OCI-LY1 (cell line): ENCODE results near the gene ASXL2.

Experiments
- H2AFZ ChIP-seq: fragments of 200-600 bp; sonication (generic), shearing (Covaris generic); 2 replicates; pipeline ENCODE4 v1.6.0; 2014; ENCODE audit warnings: antibody characterized with exemption, mild to moderate bottlenecking, low read length
- H3F3A ChIP-seq: fragments of 200-600 bp; sonication (generic), shearing (Covaris generic); 2 replicates; pipeline ENCODE4 v1.6.0; 2014; ENCODE audit warnings: mild to moderate bottlenecking, antibody characterized with exemption, low read length, moderate library complexity; ENCODE audit not compliant: insufficient read depth
- H3K27ac ChIP-seq: fragments of 200-600 bp; sonication (generic); 2 replicates; pipeline ENCODE4 v1.5.1; 2014; ENCODE audit warnings: low read length, mixed run types, mild to moderate bottlenecking, low read depth; ENCODE audit not compliant: poor library complexity, severe bottlenecking
- H3K27me3 ChIP-seq: fragments of 200-600 bp; sonication (generic); 2 replicates; pipeline ENCODE4 v1.6.0; 2014; ENCODE audit warnings: antibody characterized with exemption, mild to moderate bottlenecking, low read length, moderate library complexity; ENCODE audit not compliant: insufficient read depth
- H3K36me3 ChIP-seq: fragments of 200-600 bp; sonication (generic); 2 replicates; pipeline ENCODE4 v1.6.1; 2014; ENCODE audit warnings: mild to moderate bottlenecking, antibody characterized with exemption, low read length, moderate library complexity, mixed read lengths; ENCODE audit not compliant: insufficient read depth
- H3K4me1 ChIP-seq: fragments of 200-600 bp; sonication (generic); 2 replicates; pipeline ENCODE4 v1.5.1; 2014; ENCODE audit warnings: mild to moderate bottlenecking, low read length, moderate library complexity; ENCODE audit not compliant: insufficient read depth, severe bottlenecking
- H3K4me2 ChIP-seq: fragments of 200-600 bp; sonication (generic), shearing (Covaris generic); 2 replicates; pipeline ENCODE4 v1.6.1; 2014; ENCODE audit warnings: low read length
- H3K4me3 ChIP-seq: fragments of 200-600 bp; sonication (generic); 2 replicates; pipeline ENCODE4 v1.5.1; 2014; ENCODE audit warnings: low read length, low read depth, mild to moderate bottlenecking, mixed read lengths; ENCODE audit not compliant: poor library complexity, severe bottlenecking
- H3K79me2 ChIP-seq: fragments of 200-600 bp; shearing (Covaris generic); 2 replicates; pipeline ENCODE4 v1.6.1; 2016; ENCODE audit warnings: mixed run types, low read length, mixed read lengths; ENCODE audit not compliant: insufficient read depth
- H3K9ac ChIP-seq: fragments of 200-600 bp; sonication (generic), shearing (Covaris generic); 2 replicates; pipeline ENCODE4 v1.6.1; 2014; ENCODE audit warnings: mild to moderate bottlenecking, low read length, mixed read lengths
- H3K9me2 ChIP-seq: fragments of 200-600 bp; sonication (generic), shearing (Covaris generic); 2 replicates; pipeline ENCODE4 v1.6.1; 2014; ENCODE audit warnings: low read depth, mild to moderate bottlenecking, low read length, mixed read lengths
- H3K9me3 ChIP-seq: fragments of 200-600 bp; shearing (Covaris generic); 2 replicates; pipeline ENCODE4 v1.6.1; 2014; ENCODE audit warnings: low read length, mixed read lengths
- H4K20me1 ChIP-seq: fragments of 200-600 bp; sonication (generic), shearing (Covaris generic); 2 replicates; pipeline ENCODE4 v1.6.0; 2016; ENCODE audit warnings: mild to moderate bottlenecking, low read length; ENCODE audit not compliant: insufficient read depth
- CTCF ChIP-seq: fragments of 200-600 bp; sonication (generic), shearing (Covaris generic); IDR thresholded peaks from 2 replicates; pipeline ENCODE4 v1.5.1; 2017; ENCODE audit warnings: mild to moderate bottlenecking, antibody characterized with exemption, low read length, moderate library complexity, mixed read lengths
- EZH2 ChIP-seq: fragments of 200-600 bp; sonication (generic), shearing (Covaris generic); IDR thresholded peaks from 2 replicates; pipeline ENCODE4 v1.8.0; 2017; ENCODE audit warnings: borderline replicate concordance, mixed run types, mild to moderate bottlenecking, antibody characterized with exemption, low read length, moderate library complexity, mixed read lengths

Gene ASXL2

GRCh38 chr2:25738383-25739343 is 139.6 kb downstream of the ASXL2 start:
- TF ChIP-seq CTCF, result no peak
- no peak for TF ChIP-seq EZH2
- no peaks in the 10 kb centered on the region for H3K9me2 ChIP-seq
- H3K4me2 ChIP-seq, result no peak overlapping the region
- no peaks in the 10 kb centered on the region for H3K79me2 ChIP-seq
- no peak overlapping the region for H3K4me3 ChIP-seq
- H3K9me3 ChIP-seq, result no peaks in the 10 kb centered on the region
- H4K20me1 ChIP-seq, result no peaks in the 10 kb centered on the region
- H3K27me3 ChIP-seq, result no peaks in the 10 kb centered on the region
- H3K36me3 ChIP-seq, result peaks cover 24% of the 10 kb centered on the region; the same call in 1 of the 2 replicates
- H2AFZ ChIP-seq, result no peak overlapping the region
- H3K4me1 ChIP-seq, result peaks cover 8% of the 10 kb centered on the region
- no peaks in the 10 kb centered on the region for H3F3A ChIP-seq
- no peak overlapping the region for H3K27ac ChIP-seq
- H3K9ac ChIP-seq, result no peak overlapping the region

- Histone ChIP-seq H3K27me3 (no peaks in the 10 kb centered on the region), H3K4me2 (no peak overlapping the region), H3K36me3 (peaks cover 8% of the 10 kb centered on the region; the same call in 1 of the 2 replicates), H3K9ac (no peak overlapping the region), H3K4me1 (no peaks in the 10 kb centered on the region), H3K9me2 (no peaks in the 10 kb centered on the region), H3K27ac (no peak overlapping the region), H3F3A (no peaks in the 10 kb centered on the region), H2AFZ (no peak overlapping the region), H3K4me3 (no peak overlapping the region), H4K20me1 (no peaks in the 10 kb centered on the region), H3K79me2 (no peaks in the 10 kb centered on the region), H3K9me3 (no peaks in the 10 kb centered on the region)
- TF ChIP-seq EZH2 (no peak), CTCF (no peak)
Measured at GRCh38 chr2:25736899-25737515, 141.3 kb downstream of the ASXL2 start.

GRCh38 chr2:25735835-25736234 is 142.5 kb downstream of the ASXL2 start:
- Histone ChIP-seq H3K4me2 (no peak overlapping the region), H3F3A (no peaks in the 10 kb centered on the region), H3K9ac (no peak overlapping the region), H4K20me1 (no peaks in the 10 kb centered on the region), H3K27me3 (no peaks in the 10 kb centered on the region), H3K4me1 (no peaks in the 10 kb centered on the region), H3K4me3 (no peak overlapping the region), H3K79me2 (no peaks in the 10 kb centered on the region), H2AFZ (no peak overlapping the region), H3K9me2 (no peaks in the 10 kb centered on the region), H3K27ac (no peak overlapping the region), H3K36me3 (no peaks in the 10 kb centered on the region), H3K9me3 (no peaks in the 10 kb centered on the region)
- TF ChIP-seq EZH2 (no peak), CTCF (no peak)
